Left hindlimb (tissue), 1 donor: ENCODE data around the gene TMEM106B.

Experiments used
- DNase-seq: peaks from one replicate; pipeline ENCODE4 v3.0.0-alpha.2; 2018

Gene TMEM106B

DNA sequence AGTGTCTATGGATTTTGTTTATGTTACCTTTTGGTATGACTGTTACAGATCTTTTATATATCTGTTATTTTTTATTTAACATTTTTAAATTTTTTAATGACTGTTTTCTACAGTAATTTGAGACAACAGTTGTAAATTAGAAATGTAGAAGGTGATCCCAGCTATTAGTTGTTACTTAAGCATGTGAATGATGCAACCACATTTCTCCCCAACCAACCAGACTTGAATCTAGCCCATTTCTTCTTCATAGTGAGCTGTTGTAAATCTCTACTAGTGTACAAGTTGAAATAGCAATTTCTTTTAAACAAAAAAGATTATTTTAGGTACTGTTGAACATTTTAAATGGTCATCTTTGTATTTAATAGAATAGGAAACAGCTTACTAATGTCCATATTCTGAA, 18.0 kb downstream of the TMEM106B start:
- DNase-seq: no peak

DNA sequence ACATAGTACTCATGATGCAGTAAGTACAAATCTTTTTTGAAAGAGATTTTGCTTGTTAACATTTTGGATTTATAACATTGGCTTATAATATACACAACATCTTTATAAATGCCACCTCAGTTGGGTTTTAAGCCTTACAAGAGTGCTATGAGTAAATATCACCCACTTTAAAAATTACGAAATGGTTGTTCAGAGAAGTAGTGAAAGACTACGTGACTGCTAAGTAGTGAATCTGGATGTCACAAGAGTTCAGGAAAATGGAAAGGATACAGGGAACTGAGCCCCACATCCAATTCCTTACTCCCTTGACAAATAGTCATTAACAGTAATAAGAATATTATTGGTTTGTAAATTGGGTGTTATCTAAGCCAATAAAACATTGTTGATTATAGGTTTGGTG, 20.0 kb downstream of the TMEM106B start:
- no peak for DNase-seq

DNA sequence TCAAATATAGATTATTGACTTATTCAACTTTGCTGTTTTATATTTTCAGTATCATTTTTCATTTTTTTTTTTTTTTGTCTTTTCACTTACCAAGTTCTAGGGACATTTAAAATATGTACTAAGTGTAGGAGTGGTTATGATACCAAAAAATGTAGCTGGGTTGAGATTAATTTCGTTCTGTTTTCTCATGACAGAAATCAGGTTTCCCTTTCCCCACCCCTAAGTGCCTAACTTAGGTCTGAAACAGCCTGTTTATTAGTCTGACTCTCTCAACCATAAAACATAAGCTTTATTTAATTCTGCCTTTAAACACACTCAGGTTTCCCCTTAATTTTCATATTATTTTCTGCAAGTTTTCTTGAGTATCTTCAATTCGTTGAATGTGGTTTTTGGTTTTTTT, 22.1 kb downstream of the TMEM106B start:
- no peak for DNase-seq

DNA sequence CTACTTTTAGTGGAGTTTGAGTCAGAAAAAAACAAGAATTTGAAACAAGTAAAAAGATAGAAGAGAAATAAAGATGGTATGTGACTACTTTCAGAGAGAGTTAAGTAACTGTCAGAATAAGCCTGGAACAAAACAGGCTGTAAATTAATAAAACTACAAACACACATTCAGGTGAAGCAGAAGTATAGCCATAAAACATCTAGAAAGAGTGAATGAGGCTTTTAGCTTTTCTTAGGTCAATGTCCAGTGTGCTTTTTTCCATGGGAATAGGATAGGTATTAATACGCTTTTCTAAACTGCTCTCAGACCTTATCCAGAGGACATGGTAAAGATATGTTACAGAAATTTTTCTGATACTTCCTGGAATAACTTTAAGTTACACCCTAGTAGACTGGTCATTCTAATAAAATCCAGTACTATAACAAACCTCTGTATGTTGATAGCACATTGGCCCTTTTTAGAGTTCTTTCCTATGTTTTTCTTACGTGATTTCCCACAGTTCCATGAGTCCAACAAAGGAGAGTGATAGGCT, 23.3 kb downstream of the TMEM106B start:
- no peak for DNase-seq

DNA sequence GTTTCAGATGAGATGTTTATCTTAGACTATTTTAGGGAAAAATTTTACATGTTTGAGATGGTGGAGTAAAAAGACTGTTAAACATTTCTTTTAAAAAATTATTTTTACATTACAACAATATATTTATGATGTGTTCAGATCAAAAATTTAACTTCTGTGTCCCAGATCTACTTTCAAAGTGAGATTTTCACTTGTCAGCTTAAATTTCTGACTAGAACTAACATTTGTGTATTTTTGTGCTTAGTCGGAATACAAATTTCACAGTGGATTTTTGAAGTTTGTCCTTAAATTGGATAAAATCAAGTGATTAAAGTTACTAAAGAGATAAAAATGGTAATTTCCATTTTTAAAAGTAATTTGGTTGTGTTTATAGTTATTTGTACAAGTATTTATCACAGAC, 24.9 kb downstream of the TMEM106B start:
- no peak for DNase-seq

DNA sequence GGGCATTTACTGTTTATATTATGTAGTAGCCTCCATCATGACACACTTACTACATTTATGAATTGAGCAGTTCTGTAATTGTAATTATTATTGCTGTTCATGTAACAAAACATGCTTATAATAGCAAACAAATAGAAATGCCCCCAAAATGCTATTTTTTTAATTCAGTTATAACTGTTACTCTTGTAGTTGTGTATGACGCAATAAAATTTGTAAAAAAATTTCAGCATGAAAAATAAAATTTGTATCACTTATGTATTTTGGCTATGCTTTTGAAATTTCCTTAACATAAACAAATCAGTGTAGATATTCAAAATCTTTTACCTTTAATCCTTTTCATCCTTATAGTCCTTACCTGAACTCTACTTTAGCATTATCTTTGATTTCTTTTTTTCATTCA, 25.9 kb downstream of the TMEM106B start:
- no peak for DNase-seq

DNA sequence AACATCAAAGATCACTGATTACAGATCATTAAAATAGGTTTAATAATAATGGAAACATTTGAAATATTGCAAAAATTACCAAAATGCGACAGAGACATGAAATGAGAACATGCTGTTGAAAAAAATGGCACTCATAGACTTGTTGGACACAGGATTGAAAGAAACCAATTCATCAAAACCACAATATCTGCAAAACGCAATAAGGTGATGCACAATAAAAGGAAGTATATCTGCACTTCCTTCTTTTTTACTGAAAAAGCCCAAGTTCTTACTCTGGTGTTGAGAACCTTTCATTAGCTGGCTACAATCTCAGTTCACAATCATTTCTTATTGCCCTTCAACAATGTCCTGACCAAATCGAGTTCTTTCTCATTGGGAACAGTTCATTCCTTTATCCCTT, 28.7 kb downstream of the TMEM106B start:
- DNase-seq: no peak

DNA sequence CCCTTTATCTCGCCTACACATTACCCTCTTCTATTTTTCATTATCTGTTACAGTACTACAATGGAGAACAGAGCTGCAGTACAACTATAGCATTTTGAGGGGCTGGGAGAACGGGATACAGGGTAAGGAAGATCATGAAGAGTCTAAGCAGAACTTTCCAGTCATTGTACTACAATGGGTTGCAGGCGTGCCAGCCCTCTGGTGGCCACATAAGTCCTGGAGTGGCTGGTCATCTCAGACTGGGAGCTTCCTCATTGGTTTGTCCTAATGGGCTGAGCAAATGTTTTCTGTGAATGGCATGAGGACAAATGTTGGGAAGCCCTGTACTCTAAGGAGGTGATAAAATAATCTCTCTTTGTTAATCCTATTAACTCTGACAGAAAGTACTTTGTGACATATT, 33.0 kb downstream of the TMEM106B start:
- DNase-seq: no peak

DNA sequence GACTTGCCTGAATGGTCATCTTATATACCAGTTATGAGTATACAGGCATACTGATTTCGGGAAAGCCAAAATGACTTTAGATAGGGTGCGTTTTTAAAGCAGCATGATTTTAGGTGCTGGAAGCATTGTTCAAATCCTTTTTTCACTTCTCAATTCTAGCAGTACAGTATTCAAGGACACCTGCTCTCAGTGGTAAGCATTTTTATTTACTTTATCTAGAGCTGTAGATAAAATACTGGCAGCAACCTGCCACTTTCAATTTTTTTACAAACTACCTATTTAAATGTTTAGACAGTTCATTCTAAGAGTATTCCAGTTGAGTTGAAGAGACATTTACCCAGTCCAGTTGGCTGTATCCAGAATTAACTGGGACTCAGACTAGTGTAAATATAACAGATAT, 33.6 kb downstream of the TMEM106B start:
- no peak for DNase-seq

DNA sequence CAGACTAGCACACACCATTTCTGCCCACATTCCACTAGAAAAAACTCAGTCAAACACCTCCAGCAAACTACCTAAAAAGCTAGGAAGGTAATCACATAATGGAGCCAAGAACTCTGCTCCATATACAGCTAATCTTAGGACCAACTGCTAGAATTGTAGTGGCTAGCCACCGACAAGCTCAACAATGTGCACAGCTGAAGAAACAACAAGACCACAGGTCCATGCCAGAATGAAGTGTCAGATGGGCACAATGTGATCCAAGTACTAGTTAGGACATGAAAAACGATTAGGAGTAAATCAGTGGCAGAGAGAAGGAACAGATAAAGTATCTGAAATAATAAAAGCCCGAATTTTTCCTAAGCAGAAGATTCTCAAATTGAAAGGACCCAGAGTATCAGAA, 38.6 kb downstream of the TMEM106B start:
- DNase-seq: no peak

DNA sequence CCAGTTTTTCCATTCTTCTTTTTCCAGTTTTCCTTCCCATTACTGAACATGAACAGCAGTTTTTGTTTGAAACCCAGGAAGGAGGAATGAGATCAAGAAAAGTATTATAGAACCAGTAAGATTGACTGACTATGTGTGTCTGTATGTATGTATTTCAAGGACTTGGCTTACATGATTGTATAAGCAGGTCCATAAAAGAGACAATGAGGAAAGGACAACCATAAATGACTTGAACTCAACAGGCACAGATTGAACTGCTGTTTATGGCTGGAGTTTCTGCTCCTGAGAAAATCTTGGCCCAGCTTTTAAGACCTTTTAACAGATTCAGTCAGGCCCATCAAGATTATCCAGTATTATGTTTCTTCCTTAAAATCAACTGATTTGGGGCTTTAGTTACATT, 39.1 kb downstream of the TMEM106B start:
- DNase-seq: no peak

DNA sequence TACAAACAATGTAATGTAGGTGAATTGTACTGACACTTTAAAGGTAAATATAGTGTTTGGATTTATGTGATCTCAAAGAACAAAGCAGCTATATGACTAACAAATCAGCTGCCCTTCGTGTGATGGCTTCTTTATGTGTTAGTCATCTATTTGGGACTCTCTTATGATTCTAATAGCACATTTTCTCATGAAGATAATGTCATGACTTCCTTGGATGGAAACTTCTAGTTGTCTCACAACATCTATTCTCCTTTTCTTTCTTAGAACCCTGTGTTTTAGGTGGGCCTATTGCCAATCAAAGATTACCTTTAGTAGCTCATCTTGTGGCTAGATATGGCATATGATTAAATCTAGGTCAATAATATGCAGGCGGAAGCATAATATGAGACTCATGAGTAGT, 45.0 kb downstream of the TMEM106B start:
- DNase-seq: no peak

DNA sequence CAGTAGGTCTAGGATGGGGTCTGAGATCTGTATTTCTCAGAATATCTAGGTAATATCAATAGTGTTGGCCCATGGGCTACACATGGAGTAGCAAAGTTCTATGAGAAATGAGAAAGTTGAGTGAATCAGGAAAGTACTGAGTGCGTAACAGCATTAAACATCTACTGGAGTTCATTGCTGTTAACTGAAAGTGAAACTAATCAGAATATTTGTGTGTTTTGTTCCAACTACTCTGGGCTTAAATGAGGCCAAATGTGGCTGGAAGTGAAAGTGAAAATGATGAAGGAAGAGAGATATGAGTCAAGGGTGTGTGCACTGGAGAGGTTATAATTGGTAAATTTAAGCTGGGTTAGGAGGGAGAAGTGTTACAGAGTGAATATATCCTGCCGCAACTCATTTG, 46.5 kb downstream of the TMEM106B start:
- DNase-seq: no peak

DNA sequence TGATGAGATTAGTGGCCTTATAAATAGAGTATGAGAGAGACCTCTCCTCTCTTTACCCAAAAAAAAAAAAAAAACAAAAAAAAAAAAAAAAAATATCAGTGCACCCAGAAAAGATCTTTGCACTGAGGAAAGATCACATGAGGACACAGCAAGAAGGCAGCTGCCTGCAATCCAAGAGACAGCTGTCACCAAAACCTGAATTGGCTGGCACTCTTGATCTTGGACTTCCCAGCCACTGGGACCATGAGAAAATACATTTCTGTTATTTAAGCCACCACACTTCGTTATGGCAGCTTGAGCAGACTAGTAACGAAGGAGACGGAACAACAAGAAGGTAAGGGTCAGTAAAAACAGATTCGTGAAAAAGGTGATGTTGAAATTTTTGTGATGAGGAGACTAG, 47.0 kb downstream of the TMEM106B start:
- no peak for DNase-seq

DNA sequence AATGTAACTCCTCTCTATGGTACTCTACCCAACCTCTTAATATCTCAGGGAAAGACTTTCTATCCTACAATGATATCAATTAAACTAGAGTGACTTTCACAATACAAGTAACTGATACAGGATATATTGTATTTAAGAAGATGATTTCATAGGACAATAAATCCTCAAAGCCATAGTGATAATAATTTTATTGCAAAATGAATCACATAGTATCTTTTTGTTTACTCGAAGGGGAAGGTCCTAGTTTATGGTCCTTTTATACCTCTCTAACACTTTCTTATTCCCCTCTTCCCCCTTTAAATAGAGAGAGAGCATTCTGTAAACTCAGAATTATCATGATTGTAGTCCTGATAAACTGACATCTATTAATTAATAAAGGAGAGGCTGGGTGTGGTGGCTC, 56.4 kb downstream of the TMEM106B start:
- no peak for DNase-seq

DNA sequence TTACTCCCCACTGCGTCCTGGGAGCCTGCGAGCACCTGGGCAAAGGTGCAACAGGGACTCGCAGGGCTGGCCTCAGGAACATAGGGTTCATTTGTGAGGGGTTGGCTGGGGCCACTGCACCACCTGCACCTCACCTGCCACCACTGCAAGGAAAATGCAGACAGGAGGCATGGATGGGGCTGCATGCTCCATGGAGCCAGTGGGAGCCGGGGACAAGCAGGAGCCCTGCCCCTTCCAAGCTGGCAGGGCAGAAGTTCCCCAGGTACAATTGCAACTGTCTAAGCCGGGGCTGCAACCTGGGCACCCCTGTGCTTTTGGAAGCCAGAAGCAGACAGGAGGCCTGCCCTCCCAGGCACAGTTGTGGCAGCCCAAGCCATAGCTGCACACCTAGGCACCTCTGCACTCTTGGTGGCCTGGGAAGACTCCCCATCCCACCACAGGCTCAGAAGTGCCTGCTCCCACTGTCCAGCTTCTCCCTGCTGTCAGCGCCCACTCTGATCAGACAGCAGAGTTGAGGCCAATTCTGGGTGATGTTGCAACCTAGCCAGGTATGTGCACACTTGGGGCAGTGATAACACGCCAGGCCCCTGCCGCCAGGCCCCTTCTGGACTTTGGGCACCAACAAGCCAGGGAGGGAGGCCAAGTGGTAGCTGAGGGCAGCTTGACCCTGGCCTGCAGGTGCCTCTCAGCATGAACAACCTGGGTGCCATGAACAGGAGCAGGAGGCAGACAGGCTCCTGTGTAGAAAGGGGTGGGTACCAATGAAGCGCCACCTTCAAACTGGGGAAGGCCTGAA, 58.2 kb downstream of the TMEM106B start:
- DNase-seq: no peak

DNA sequence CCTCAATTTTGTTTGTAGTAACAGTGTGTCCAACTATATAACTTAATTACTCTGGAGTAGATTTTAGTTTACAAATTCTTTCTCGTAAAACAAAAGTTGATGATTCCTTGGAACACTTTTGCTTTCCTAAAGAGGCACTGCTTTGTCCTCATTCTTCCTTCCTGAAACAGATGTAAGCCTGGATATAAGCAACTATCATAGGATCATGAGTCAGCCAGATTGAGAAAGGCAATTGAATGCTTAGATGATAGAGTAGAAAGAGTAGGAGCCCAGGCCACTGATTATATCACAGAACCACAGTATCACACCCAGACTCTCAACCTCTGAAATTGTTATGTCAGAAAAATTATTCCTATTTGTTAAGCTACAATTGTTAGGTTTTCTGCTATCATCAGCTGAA, 69.9 kb downstream of the TMEM106B start:
- DNase-seq: no peak

DNA sequence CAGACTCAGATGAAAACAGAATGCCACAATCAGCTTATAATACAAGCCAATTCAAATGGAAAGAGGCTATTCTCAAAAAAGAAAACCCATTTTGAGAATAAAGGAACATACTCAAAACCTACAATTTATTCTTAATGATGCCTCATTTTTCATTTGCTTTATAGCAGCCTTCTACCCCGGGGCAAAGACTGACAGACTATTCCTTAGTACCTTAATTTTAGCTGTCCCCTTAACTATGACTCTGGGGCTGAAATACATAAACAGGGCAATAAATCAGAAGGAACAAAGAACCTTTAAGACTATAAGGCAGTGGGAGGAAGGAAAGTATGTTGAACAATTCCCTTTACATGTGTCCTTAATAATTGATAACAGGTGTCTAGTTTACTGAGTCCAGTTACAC, 76.8 kb downstream of the TMEM106B start:
- no peak for DNase-seq

DNA sequence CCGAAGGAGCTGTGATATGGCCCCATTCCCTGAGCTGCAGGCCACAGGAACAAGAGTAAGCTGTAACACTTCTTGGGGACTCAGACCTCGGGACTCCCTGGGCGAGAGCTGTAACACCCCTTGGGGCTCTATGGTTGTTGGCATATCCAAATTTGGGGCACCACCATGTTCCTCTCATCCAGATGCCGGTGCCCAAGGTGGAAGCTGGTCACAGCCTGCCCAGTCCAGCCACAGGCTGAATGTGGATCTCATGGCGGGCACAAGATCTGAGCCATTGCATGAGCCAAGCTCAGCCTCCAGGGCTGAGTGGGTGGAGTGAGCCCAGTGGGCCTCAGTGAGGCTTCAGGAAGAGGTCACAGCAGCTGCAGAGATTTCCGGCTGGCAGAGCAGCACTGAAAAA, 78.9 kb downstream of the TMEM106B start:
- no peak for DNase-seq

DNA sequence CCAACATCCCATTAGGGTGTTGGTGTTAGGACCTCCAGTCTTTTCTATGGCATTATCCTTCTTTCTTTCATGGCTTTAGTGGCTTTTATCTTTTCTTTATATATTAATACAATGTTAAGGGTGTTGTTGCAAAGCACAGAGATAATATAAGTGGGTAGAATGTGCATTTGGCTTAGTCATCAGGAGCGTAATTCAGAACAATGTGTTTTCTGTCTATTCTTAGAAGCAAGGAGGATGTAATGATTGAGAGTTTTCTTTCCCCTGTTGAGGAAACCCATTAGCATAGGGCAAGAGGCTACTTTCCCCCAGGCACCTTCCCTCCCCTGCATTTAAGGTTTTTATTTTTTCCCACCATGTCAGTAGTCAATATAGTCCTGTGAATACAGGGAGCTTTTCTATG, 79.7 kb downstream of the TMEM106B start:
- DNase-seq: no peak

DNA sequence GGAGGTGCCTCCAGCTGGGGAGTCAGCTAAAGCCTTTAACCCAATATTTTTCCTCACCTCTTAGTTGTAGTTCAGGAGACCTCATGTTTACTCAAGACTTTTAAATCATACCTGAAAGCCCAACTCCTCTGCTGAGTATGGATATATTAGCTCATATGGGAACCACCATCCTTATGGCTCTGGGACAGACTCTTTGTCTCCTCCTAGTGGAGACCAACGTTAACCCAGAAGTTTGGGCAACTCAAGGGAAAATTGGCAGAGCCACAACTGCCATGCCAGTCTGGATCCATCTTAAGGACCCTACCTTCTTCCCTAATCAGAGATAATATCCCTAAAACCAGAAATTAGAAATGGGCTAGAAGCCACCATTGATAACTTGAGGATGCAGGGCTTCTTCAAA, 80.8 kb downstream of the TMEM106B start:
- DNase-seq: no peak
